ENCODE measurements around the gene POLR2L. TPM values are rescaled to one million over a fixed set of nuclear protein-coding genes. Genes with fewer than 3 reads are reported as not detected.

POLR2L gene
- total RNA-seq, 1 experiment from 2014 or later = 211 TPM

DNA sequence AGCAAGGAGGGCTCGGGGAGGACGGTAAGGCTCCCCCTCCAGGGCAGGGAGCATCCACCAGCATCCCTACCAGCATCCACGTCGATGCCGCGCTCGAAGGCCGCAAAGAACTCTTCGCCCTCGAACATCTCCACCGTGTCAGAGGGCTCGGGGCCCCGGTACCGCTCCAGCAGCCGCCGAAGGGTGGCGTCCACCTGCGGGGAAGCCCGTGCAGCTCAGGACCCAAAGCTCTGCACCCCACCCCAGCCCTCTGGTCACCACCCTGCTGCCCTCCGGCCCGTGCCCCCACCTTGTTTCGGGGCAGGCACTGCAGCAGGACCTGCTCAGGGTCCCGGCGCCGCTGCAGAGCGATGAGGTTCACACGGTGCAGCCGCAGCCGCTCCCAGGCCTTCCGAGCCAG lies 41.9 kb downstream of the POLR2L start:
- Histone ChIP-seq H3K4me1 (ENCODE audit: control insufficient read depth in 1 of 2, insufficient read depth in 2 of 2, low read length in 2 of 2) (peaks cover 26 to 46% of the 10 kb centered on the region in 2 experiments), H3K9me3 (ENCODE audit: control insufficient read depth in 1 of 2, insufficient read depth in 1 of 2, low read depth in 1 of 2, low read length in 2 of 2) (no peaks in the 10 kb centered on the region), H3K27me3 (ENCODE audit: insufficient read depth, low read length) (no peaks in the 10 kb centered on the region), H3K36me3 (ENCODE audit: control insufficient read depth in 1 of 2, insufficient read depth in 2 of 2, low read length in 2 of 2) (peaks cover 0 to 9% of the 10 kb centered on the region in 2 experiments; a peak in 1 of 4 replicates), H2AFZ (ENCODE audit: low read depth, low read length, poor library complexity, severe bottlenecking) (no peak overlapping the region), H3K9ac (ENCODE audit: low read length) (no peak overlapping the region), H3K4me3 (replicated peaks in 1 of 2; ENCODE audit: low read depth in 1 of 2, low read length in 2 of 2) (no peak overlapping the region), H3K9me2 (ENCODE audit: insufficient read depth) (no peaks in the 10 kb centered on the region), H3K79me2 (ENCODE audit: insufficient read depth, low read length) (peaks cover 32% of the 10 kb centered on the region), H4K20me1 (ENCODE audit: insufficient read depth) (no peaks in the 10 kb centered on the region), H3K4me2 (ENCODE audit: low read length) (no peak overlapping the region), H3K27ac (ENCODE audit: low read depth, low read length) (no peak overlapping the region)
- ATAC-seq (no peak), DNase-seq (ENCODE audit: low read depth, low spot score) (no peak)
- intact Hi-C loops (cut with micrococcal nuclease) = no loop called here
- ChIA-PET CTCF (interaction anchor here (0.8 kb wide), 1 partner anchor 9 kb away, joined by 3 read pairs; the partner anchor contains the start of gene RPLP2), POLR2A (no interaction called here), RAD21 (ENCODE audit: low non-redundant PET in 1 of 2, low total read pairs in 2 of 2, uncharacterized antibody in 2 of 2, unreplicated experiment in 2 of 2) (no interaction called here)
- TF ChIP-seq RAD21 (IDR thresholded peaks at IDR 0.05; ENCODE audit: low read depth) (no peak), TCF7L2 (IDR thresholded peaks at IDR 0.05; ENCODE audit: borderline replicate concordance, extremely low read depth, insufficient read depth, insufficient read length) (no peak)
- no TSS peak for BruUV-seq (replicated peaks)

GRCh38 chr11:799641-800316 lies 42.5 kb downstream of the POLR2L start:
- peak overlapping the region; percentile 91; the same call in 1 of the 2 replicates for H3K27ac ChIP-seq (ENCODE audit: low read depth, low read length)
- H3K4me2 ChIP-seq (ENCODE audit: low read length) = no peak overlapping the region
- H3K79me2 ChIP-seq (ENCODE audit: insufficient read depth, low read length) = peaks cover 36% of the 10 kb centered on the region
- DNase-seq (ENCODE audit: low read depth, low spot score) (no peak), ATAC-seq (no peak)
- H2AFZ ChIP-seq (ENCODE audit: low read depth, low read length, poor library complexity, severe bottlenecking) = no peak overlapping the region
- H3K36me3 ChIP-seq (ENCODE audit: control insufficient read depth in 1 of 2, insufficient read depth in 2 of 2, low read length in 2 of 2) = peaks cover 0 to 9% of the 10 kb centered on the region in 2 experiments; a peak in 1 of 4 replicates
- no peaks in the 10 kb centered on the region for H3K27me3 ChIP-seq (ENCODE audit: insufficient read depth, low read length)
- H4K20me1 ChIP-seq (ENCODE audit: insufficient read depth) = no peaks in the 10 kb centered on the region
- peaks cover 25 to 48% of the 10 kb centered on the region in 2 experiments for H3K4me1 ChIP-seq (ENCODE audit: control insufficient read depth in 1 of 2, insufficient read depth in 2 of 2, low read length in 2 of 2)
- H3K9me2 ChIP-seq (ENCODE audit: insufficient read depth) = no peaks in the 10 kb centered on the region
- H3K4me3 ChIP-seq (replicated peaks in 1 of 2; ENCODE audit: low read depth in 1 of 2, low read length in 2 of 2) = no peak overlapping the region
- BruUV-seq (replicated peaks) = no TSS peak
- intact Hi-C loops (cut with micrococcal nuclease) = no loop called here
- CTCF ChIA-PET = no interaction called here
- H3K9me3 ChIP-seq (ENCODE audit: control insufficient read depth in 1 of 2, insufficient read depth in 1 of 2, low read depth in 1 of 2, low read length in 2 of 2) = no peaks in the 10 kb centered on the region
- no peak for TF ChIP-seq EZH2 (IDR thresholded peaks at IDR 0.05)
- no peak for TF ChIP-seq RAD21 (IDR thresholded peaks at IDR 0.05; ENCODE audit: low read depth)
- no peak for TF ChIP-seq ZNF274 (IDR thresholded peaks at IDR 0.05; ENCODE audit: low read depth, low read length)
- no peak for TF ChIP-seq ZBTB33 (IDR thresholded peaks at IDR 0.05; ENCODE audit: extremely low read depth, insufficient replicate concordance, low read length)
- no peak for TF ChIP-seq ATF3 (IDR thresholded peaks at IDR 0.05)
- TF ChIP-seq SP1 (IDR thresholded peaks at IDR 0.05; ENCODE audit: low read depth) = no peak
- no peak for TF ChIP-seq TCF7L2 (IDR thresholded peaks at IDR 0.05; ENCODE audit: borderline replicate concordance, extremely low read depth, insufficient read depth, insufficient read length)
- no peak; the same call in 1 of the 2 replicates for TF ChIP-seq ZFX (IDR thresholded peaks at IDR 0.05)
- TF ChIP-seq EGR1 (IDR thresholded peaks at IDR 0.05; ENCODE audit: low read depth) = no peak
- TF ChIP-seq CBX3 (IDR thresholded peaks at IDR 0.05; ENCODE audit: low read depth) = no peak
- TF ChIP-seq POLR2AphosphoS5 (IDR thresholded peaks at IDR 0.05; ENCODE audit: low read depth, low read length) = no peak
- TF ChIP-seq CEBPB (IDR thresholded peaks at IDR 0.05; ENCODE audit: low read depth) = no peak
- TF ChIP-seq SIN3A (IDR thresholded peaks at IDR 0.05; ENCODE audit: low read depth) = no peak
- TF ChIP-seq EZH2phosphoT487 (IDR thresholded peaks at IDR 0.05; ENCODE audit: borderline replicate concordance) = no peak
- no peak overlapping the region for H3K9ac ChIP-seq (ENCODE audit: low read length)
- POLR2A ChIA-PET = no interaction called here
- RAD21 ChIA-PET (ENCODE audit: low non-redundant PET in 1 of 2, low total read pairs in 2 of 2, uncharacterized antibody in 2 of 2, unreplicated experiment in 2 of 2) = no interaction called here
